H1 (cell line): ENCODE results near the gene HES1.
"Not testable (repeated sequence)": the region's sequence is repeated elsewhere in the genome, so short reads cannot be mapped to it uniquely, and the experiment has no call there.

ENCODE experiments used
- CBX8 ChIP-seq: fragments of 300-800, 300-1000 bp; sonication (generic); IDR thresholded peaks from 2 replicates; pipeline ENCODE4 v1.7.1; 2016; ENCODE audit warnings: low read depth, low read length, borderline replicate concordance
- CEBPB ChIP-seq: IDR thresholded peaks from 2 replicates; pipeline ENCODE4 v1.6.1; 2012; ENCODE audit warnings: low read depth, low read length
- EZH2 ChIP-seq: fragments of 200-600 bp; sonication (generic); IDR thresholded peaks from 2 replicates; pipeline ENCODE4 v1.7.1; 2012; ENCODE audit warnings: low read depth, mild to moderate bottlenecking, moderate library complexity, low read length, inconsistent platforms; ENCODE audit not compliant: severe bottlenecking
- FOSL1 ChIP-seq: IDR thresholded peaks from 2 replicates; pipeline ENCODE4 v1.6.1; 2011; ENCODE audit warnings: mild to moderate bottlenecking, low read depth, low read length, moderate library complexity; ENCODE audit not compliant: insufficient read depth
- JUND ChIP-seq: IDR thresholded peaks from 2 replicates; pipeline ENCODE4 v1.6.1; 2011; ENCODE audit warnings: mild to moderate bottlenecking, improper control_type of control experiment, low read length
- NANOG ChIP-seq: IDR thresholded peaks from 2 replicates; pipeline ENCODE4 v1.6.1; 2011; ENCODE audit warnings: low read length, low read depth, mild to moderate bottlenecking, inconsistent platforms; ENCODE audit not compliant: insufficient read depth, poor library complexity, severe bottlenecking
- NRF1 ChIP-seq: IDR thresholded peaks from 2 replicates; pipeline ENCODE4 v1.6.1; 2011; ENCODE audit warnings: mild to moderate bottlenecking, low read depth, low read length, improper control_type of control experiment
- POLR2AphosphoS5 ChIP-seq: IDR thresholded peaks from 2 replicates; pipeline ENCODE4 v1.6.1; 2011; ENCODE audit warnings: low read depth, low read length
- TEAD4 ChIP-seq: IDR thresholded peaks from 2 replicates; pipeline ENCODE4 v1.6.1; 2012; ENCODE audit warnings: low read depth, low read length, inconsistent platforms, mixed read lengths
- TF ChIP-seq, protein P1 (sequence below), 3 experiments: IDR thresholded peaks; 1 replicate in 2 of 3; 2 replicates in 1 of 3; pipeline versions ENCODE4 v1.5.1 to v1.6.1; 2011; ENCODE audit warnings: low read length in 3 of 3, mild to moderate bottlenecking in 3 of 3, inconsistent platforms in 2 of 3, low read depth in 1 of 3, moderate library complexity in 1 of 3; ENCODE audit not compliant: insufficient read depth in 1 of 3; ENCODE audit errors: control extremely low read depth in 1 of 3
- TF ChIP-seq, protein P2 (sequence below): IDR thresholded peaks from 2 replicates; pipeline ENCODE4 v1.6.1; 2012; ENCODE audit warnings: inconsistent platforms
- TF ChIP-seq, protein P3 (sequence below): IDR thresholded peaks from 2 replicates; pipeline ENCODE4 v1.6.1; 2011; ENCODE audit warnings: low read depth, mild to moderate bottlenecking, low read length; ENCODE audit not compliant: insufficient read depth
- TF ChIP-seq, protein P4 (sequence below): IDR thresholded peaks from 2 replicates; pipeline ENCODE4 v1.6.1; 2012; ENCODE audit warnings: inconsistent platforms

DNA sequence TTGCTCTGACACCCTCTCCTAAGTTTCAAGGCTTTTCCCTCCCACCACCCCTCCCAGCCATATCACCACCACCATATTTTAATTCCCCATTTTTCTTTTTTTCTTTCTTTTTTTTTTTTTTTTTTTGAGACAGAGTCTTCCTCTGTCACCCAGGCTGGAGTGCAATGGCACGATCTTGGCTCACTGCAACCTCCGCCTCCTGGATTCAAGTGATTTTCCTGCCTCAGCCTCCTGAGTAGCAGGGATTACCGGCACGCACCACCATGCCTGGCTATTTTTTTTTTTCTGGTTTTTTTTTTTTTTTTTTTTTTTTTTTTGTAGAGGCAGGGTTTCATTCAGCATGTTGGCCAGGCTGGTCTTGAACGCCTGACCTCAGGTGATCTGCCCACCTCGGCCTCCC lies 44.1 kb upstream of the HES1 start:
- TF ChIP-seq FOSL1, POLR2AphosphoS5, JUND, CBX8, CEBPB, TEAD4, EZH2, NANOG, NRF1: not testable (repeated sequence)
- TF ChIP-seq, protein P1, sequence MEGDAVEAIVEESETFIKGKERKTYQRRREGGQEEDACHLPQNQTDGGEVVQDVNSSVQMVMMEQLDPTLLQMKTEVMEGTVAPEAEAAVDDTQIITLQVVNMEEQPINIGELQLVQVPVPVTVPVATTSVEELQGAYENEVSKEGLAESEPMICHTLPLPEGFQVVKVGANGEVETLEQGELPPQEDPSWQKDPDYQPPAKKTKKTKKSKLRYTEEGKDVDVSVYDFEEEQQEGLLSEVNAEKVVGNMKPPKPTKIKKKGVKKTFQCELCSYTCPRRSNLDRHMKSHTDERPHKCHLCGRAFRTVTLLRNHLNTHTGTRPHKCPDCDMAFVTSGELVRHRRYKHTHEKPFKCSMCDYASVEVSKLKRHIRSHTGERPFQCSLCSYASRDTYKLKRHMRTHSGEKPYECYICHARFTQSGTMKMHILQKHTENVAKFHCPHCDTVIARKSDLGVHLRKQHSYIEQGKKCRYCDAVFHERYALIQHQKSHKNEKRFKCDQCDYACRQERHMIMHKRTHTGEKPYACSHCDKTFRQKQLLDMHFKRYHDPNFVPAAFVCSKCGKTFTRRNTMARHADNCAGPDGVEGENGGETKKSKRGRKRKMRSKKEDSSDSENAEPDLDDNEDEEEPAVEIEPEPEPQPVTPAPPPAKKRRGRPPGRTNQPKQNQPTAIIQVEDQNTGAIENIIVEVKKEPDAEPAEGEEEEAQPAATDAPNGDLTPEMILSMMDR (IDR thresholded peaks at IDR 0.05; ENCODE audit: control extremely low read depth in 1 of 3, insufficient read depth in 1 of 3, low read depth in 1 of 3, low read length in 3 of 3) = not testable (repeated sequence)
- TF ChIP-seq, protein P2, sequence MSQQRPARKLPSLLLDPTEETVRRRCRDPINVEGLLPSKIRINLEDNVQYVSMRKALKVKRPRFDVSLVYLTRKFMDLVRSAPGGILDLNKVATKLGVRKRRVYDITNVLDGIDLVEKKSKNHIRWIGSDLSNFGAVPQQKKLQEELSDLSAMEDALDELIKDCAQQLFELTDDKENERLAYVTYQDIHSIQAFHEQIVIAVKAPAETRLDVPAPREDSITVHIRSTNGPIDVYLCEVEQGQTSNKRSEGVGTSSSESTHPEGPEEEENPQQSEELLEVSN = not testable (repeated sequence)
- TF ChIP-seq, protein P3, sequence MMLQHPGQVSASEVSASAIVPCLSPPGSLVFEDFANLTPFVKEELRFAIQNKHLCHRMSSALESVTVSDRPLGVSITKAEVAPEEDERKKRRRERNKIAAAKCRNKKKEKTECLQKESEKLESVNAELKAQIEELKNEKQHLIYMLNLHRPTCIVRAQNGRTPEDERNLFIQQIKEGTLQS = not testable (repeated sequence)
- TF ChIP-seq, protein P4, sequence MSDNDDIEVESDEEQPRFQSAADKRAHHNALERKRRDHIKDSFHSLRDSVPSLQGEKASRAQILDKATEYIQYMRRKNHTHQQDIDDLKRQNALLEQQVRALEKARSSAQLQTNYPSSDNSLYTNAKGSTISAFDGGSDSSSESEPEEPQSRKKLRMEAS = not testable (repeated sequence)
